Gastrocnemius medialis (tissue), 4 donors: Measurements from ENCODE around the gene CPE. TPM values are rescaled to one million over a fixed set of nuclear protein-coding genes. Genes with fewer than 3 reads are reported as not detected.

Experiments used
- ATAC-seq, 2 donors: fragments of 150-250 bp; one replicate each; pipeline ENCODE4 v1.9.1; 2016
- DNase-seq, 2 donors: peaks; one replicate each; pipeline ENCODE4 v3.0.0-alpha.2; 2019
- H3K27ac ChIP-seq, 4 donors: fragments of 200-600 bp; sonication (generic); 1 replicate in 1 of 4; 2 replicates in 3 of 4; pipeline ENCODE4 v1.5.1; 2016 to 2018; ENCODE audit warnings: mild to moderate bottlenecking in 2 of 4, moderate library complexity in 1 of 4
- H3K27me3 ChIP-seq, 3 donors: fragments of 200-600 bp; sonication (generic) in 2 of 3; 1 replicate in 1 of 3; 2 replicates in 2 of 3; pipeline versions ENCODE4 v1.5.1 to v1.6.0; 2016 to 2019; ENCODE audit warnings: mild to moderate bottlenecking in 1 of 3, moderate library complexity in 1 of 3
- H3K36me3 ChIP-seq, 2 donors: fragments of 200-600 bp; sonication (generic) in 1 of 2; one replicate each; pipeline ENCODE4 v1.5.1; 2017 to 2018
- H3K4me1 ChIP-seq, 2 donors: fragments of 200-600 bp; sonication (generic) in 1 of 2; one replicate each; pipeline ENCODE4 v1.5.1; 2016 to 2017; ENCODE audit warnings: mild to moderate bottlenecking in 2 of 2
- H3K4me3 ChIP-seq, 4 donors: fragments of 200-600 bp; sonication (generic) in 3 of 4; 1 replicate in 1 of 4; 2 replicates in 3 of 4; pipeline ENCODE4 v1.5.1; 2016 to 2019; ENCODE audit warnings: mild to moderate bottlenecking in 2 of 4
- H3K9me3 ChIP-seq, 3 donors: fragments of 200-600 bp; sonication (generic) in 2 of 3; 1 replicate in 1 of 3; 2 replicates in 2 of 3; pipeline ENCODE4 v1.5.1; 2016 to 2019
- CTCF ChIP-seq, 5 experiments: fragments of 450-650 bp in 3 of 5; fragments of 200-600 bp in 2 of 5; sonication (generic) in 2 of 5; IDR thresholded peaks in 4 of 5; conservative IDR thresholded peaks in 1 of 5; 1 replicate in 4 of 5; 2 replicates in 1 of 5; pipeline ENCODE4 v1.5.1; 2016 to 2019; ENCODE audit warnings: antibody characterized with exemption in 5 of 5, mild to moderate bottlenecking in 3 of 5, moderate library complexity in 3 of 5
- POLR2A ChIP-seq, 2 donors: fragments of 450-650 bp; IDR thresholded peaks; one replicate each; pipeline ENCODE4 v1.6.1; 2017; ENCODE audit warnings: antibody characterized with exemption in 2 of 2, mild to moderate bottlenecking in 2 of 2, moderate library complexity in 2 of 2
- in situ Hi-C, 4 donors: fragments of 200-750 bp; cut with MboI; loops; one replicate each; pipeline versions ENCODE4 v1.15.0 to v1.8.0; 2017; ENCODE audit warnings: low sequenced_read_pairs in 4 of 4
- intact Hi-C: fragments of 100-400 bp; cut with DNase I; formaldehyde crosslinking; loops from one replicate; pipeline ENCODE4 v1.15.1; 2023; ENCODE audit warnings: low total_unique reads
- total RNA-seq, 4 donors: library from RNA; depleted of rRNA; stranded (reverse); fragments of >200 nt; gene quantifications; one replicate each; pipeline versions ENCODE4 v1.1.0 to v1.2.3, GENCODE V29; 2016

CPE gene
- total RNA-seq, 4 donors from 2014 or later: 11.8 to 27.6 (median 17.0) TPM

GRCh38 chr4:165402375-165402774 is 23.6 kb downstream of the CPE start:
- no peak for TF ChIP-seq CTCF (IDR thresholded peaks at IDR 0.05 in 4 of 5, conservative IDR thresholded peaks at IDR 0.05 in 1 of 5)
- TF ChIP-seq POLR2A (IDR thresholded peaks at IDR 0.05): no peak
- H3K27me3 ChIP-seq: no peaks in the 10 kb centered on the region
- H3K36me3 ChIP-seq: no peaks in the 10 kb centered on the region
- H3K27ac ChIP-seq: no peak overlapping the region
- no peaks in the 10 kb centered on the region for H3K4me1 ChIP-seq
- in situ Hi-C loops (no loop called here), intact Hi-C loops (no loop called here)
- ATAC-seq (no peak), DNase-seq (no peak)
- no peak overlapping the region for H3K4me3 ChIP-seq
- no peaks in the 10 kb centered on the region for H3K9me3 ChIP-seq

- ATAC-seq: no peak
- Histone ChIP-seq H3K27ac (no peak overlapping the region), H3K4me3 (no peak overlapping the region), H3K9me3 (no peaks in the 10 kb centered on the region), H3K27me3 (no peaks in the 10 kb centered on the region), H3K36me3 (no peaks in the 10 kb centered on the region), H3K4me1 (no peaks in the 10 kb centered on the region)
- TF ChIP-seq CTCF (IDR thresholded peaks at IDR 0.05 in 4 of 5, conservative IDR thresholded peaks at IDR 0.05 in 1 of 5) (no peak), POLR2A (IDR thresholded peaks at IDR 0.05) (no peak)
- DNase-seq: no peak
- in situ Hi-C loops: no loop called here
- intact Hi-C loops: no loop called here
Observed at GRCh38 chr4:165403048-165403447, 24.2 kb downstream of the CPE start.

GRCh38 chr4:165403637-165404036 is 24.8 kb downstream of the CPE start:
- in situ Hi-C loops (no loop called here), intact Hi-C loops (no loop called here)
- TF ChIP-seq POLR2A (IDR thresholded peaks at IDR 0.05) (no peak), CTCF (IDR thresholded peaks at IDR 0.05 in 4 of 5, conservative IDR thresholded peaks at IDR 0.05 in 1 of 5) (no peak)
- DNase-seq (no peak), ATAC-seq (no peak)
- Histone ChIP-seq H3K4me3 (no peak overlapping the region), H3K9me3 (no peaks in the 10 kb centered on the region), H3K36me3 (no peaks in the 10 kb centered on the region), H3K4me1 (no peaks in the 10 kb centered on the region), H3K27ac (no peak overlapping the region), H3K27me3 (no peaks in the 10 kb centered on the region)

GRCh38 chr4:165404080-165404479 is 25.3 kb downstream of the CPE start:
- intact Hi-C loops: no loop called here
- no peaks in the 10 kb centered on the region for H3K4me1 ChIP-seq
- H3K9me3 ChIP-seq: no peaks in the 10 kb centered on the region
- H3K27me3 ChIP-seq: no peaks in the 10 kb centered on the region
- DNase-seq: no peak
- no peak for TF ChIP-seq CTCF (IDR thresholded peaks at IDR 0.05 in 4 of 5, conservative IDR thresholded peaks at IDR 0.05 in 1 of 5)
- no peak for ATAC-seq
- H3K27ac ChIP-seq: no peak overlapping the region
- in situ Hi-C loops: no loop called here
- H3K4me3 ChIP-seq: no peak overlapping the region
- no peaks in the 10 kb centered on the region for H3K36me3 ChIP-seq

- no peaks in the 10 kb centered on the region for H3K36me3 ChIP-seq
- H3K4me1 ChIP-seq: no peaks in the 10 kb centered on the region
- in situ Hi-C loops: no loop called here
- H3K9me3 ChIP-seq: no peaks in the 10 kb centered on the region
- TF ChIP-seq CTCF (IDR thresholded peaks at IDR 0.05 in 4 of 5, conservative IDR thresholded peaks at IDR 0.05 in 1 of 5) (no peak), POLR2A (IDR thresholded peaks at IDR 0.05) (no peak)
- H3K27ac ChIP-seq: no peak overlapping the region
- DNase-seq (no peak), ATAC-seq (no peak)
- H3K4me3 ChIP-seq: no peak overlapping the region
- H3K27me3 ChIP-seq: no peaks in the 10 kb centered on the region
- intact Hi-C loops: no loop called here
Observed at GRCh38 chr4:165404696-165405095, 25.9 kb downstream of the CPE start.
